HCT116 (cell line): Measurements from ENCODE around the gene TOMM22. TPM values are rescaled to one million over a fixed set of nuclear protein-coding genes. Genes with fewer than 3 reads are reported as not detected.
A peak's percentile ranks its signal among the peaks of the same experiment; 100 is the strongest.

Experiments
- ATAC-seq: fragments of 200-7000 bp; cut with Tn5 transposase; 2 replicates; pipeline ENCODE4 v1.9.1; 2020; ENCODE audit warnings: mild to moderate bottlenecking, moderate library complexity
- BruUV-seq: library from RNA; stranded (reverse); fragments of 400-500 nt; replicated peaks from 2 replicates; lab custom pipeline; 2021; lab: Mats Ljungman, UMichigan
- CTCF ChIA-PET: fragments of 300-600 bp; sonication (Branson Sonifier 250); formaldehyde crosslinking; loops from one replicate; lab custom pipeline; 2021; ENCODE audit warnings: antibody characterized with exemption; lab: Charles Lee
- POLR2A ChIA-PET: fragments of 300-600, 350-600 bp; sonication (Branson Sonifier 250); formaldehyde crosslinking; loops from one replicate; lab custom pipeline; 2021; ENCODE audit warnings: antibody characterized with exemption; lab: Charles Lee
- RAD21 ChIA-PET, 2 experiments: fragments of 300-600 bp; sonication (Branson Sonifier 250); formaldehyde crosslinking; loops; one replicate each; lab custom pipeline; 2023; ENCODE audit warnings: low total read pairs in 2 of 2; ENCODE audit not compliant: uncharacterized antibody in 2 of 2, unreplicated experiment in 2 of 2, low non-redundant PET in 1 of 2; lab: Charles Lee
- DNase-seq: peaks from one replicate; pipeline ENCODE4 v3.0.0-alpha.2; 2010; ENCODE audit warnings: low read depth, low spot score
- H2AFZ ChIP-seq: fragments of 200-600 bp; shearing (Covaris generic), sonication (generic); 2 replicates; pipeline ENCODE4 v1.6.1; 2017; ENCODE audit warnings: low read depth, mixed run types, mixed read lengths, antibody characterized with exemption, low read length; ENCODE audit not compliant: poor library complexity, severe bottlenecking
- H3K27ac ChIP-seq: 2 replicates; pipeline ENCODE4 v1.5.1; 2012; ENCODE audit warnings: low read depth, low read length
- H3K27me3 ChIP-seq: fragments of 200-600 bp; sonication (generic); 2 replicates; pipeline ENCODE4 v1.6.1; 2016; ENCODE audit warnings: mixed run types, low read length, mixed read lengths; ENCODE audit not compliant: insufficient read depth
- H3K36me3 ChIP-seq, 2 experiments: fragments of 200-500 bp in 1 of 2; fragments of 200-600 bp in 1 of 2; sonication (Bioruptor generic) in 1 of 2; sonication (generic) in 1 of 2; 2 replicates each; pipeline versions ENCODE4 v1.5.1 to v1.6.1; 2014 to 2016; ENCODE audit warnings: low read length in 2 of 2, inconsistent platforms in 1 of 2, mixed read lengths in 1 of 2, mixed run types in 1 of 2; ENCODE audit not compliant: insufficient read depth in 2 of 2, control insufficient read depth in 1 of 2
- H3K4me1 ChIP-seq, 2 experiments: fragments of 200-600 bp in 1 of 2; sonication (generic) in 1 of 2; 2 replicates each; pipeline versions ENCODE4 v1.5.1 to v1.6.1; 2012 to 2017; ENCODE audit warnings: low read length in 2 of 2, inconsistent platforms in 1 of 2, mild to moderate bottlenecking in 1 of 2, mixed read lengths in 1 of 2, mixed run types in 1 of 2, moderate library complexity in 1 of 2; ENCODE audit not compliant: insufficient read depth in 2 of 2, control insufficient read depth in 1 of 2
- H3K4me2 ChIP-seq: fragments of 200-600 bp; sonication (generic); 2 replicates; pipeline ENCODE4 v1.6.1; 2017; ENCODE audit warnings: mixed run types, low read length, mixed read lengths
- H3K4me3 ChIP-seq, 2 experiments: fragments of 200-600 bp in 1 of 2; sonication (generic) in 1 of 2; replicated peaks in 1 of 2; 2 replicates each; pipeline ENCODE4 v1.5.1; 2011 to 2016; ENCODE audit warnings: low read length in 2 of 2, control low read depth in 1 of 2, low read depth in 1 of 2, mild to moderate bottlenecking in 1 of 2, mixed read lengths in 1 of 2, mixed run types in 1 of 2
- H3K79me2 ChIP-seq: fragments of 200-600 bp; sonication (generic); 2 replicates; pipeline ENCODE4 v1.6.1; 2017; ENCODE audit warnings: mild to moderate bottlenecking, mixed run types, low read length, moderate library complexity, mixed read lengths; ENCODE audit not compliant: insufficient read depth
- H3K9ac ChIP-seq: fragments of 200-600 bp; sonication (generic); 2 replicates; pipeline ENCODE4 v1.6.1; 2016; ENCODE audit warnings: low read length, mixed read lengths
- H3K9me2 ChIP-seq: fragments of 200-600 bp; sonication (generic), shearing (Covaris generic); 2 replicates; pipeline ENCODE4 v1.6.1; 2017; ENCODE audit warnings: mixed run types, mild to moderate bottlenecking, moderate library complexity; ENCODE audit not compliant: insufficient read depth
- H3K9me3 ChIP-seq, 2 experiments: fragments of 200-500 bp in 1 of 2; fragments of 200-600 bp in 1 of 2; sonication (Bioruptor generic) in 1 of 2; sonication (generic) in 1 of 2; 2 replicates each; pipeline ENCODE4 v1.6.1; 2014 to 2017; ENCODE audit warnings: low read length in 2 of 2, mixed read lengths in 2 of 2, inconsistent platforms in 1 of 2, low read depth in 1 of 2, mild to moderate bottlenecking in 1 of 2, mixed run types in 1 of 2, moderate library complexity in 1 of 2; ENCODE audit not compliant: control insufficient read depth in 1 of 2, insufficient read depth in 1 of 2
- H4K20me1 ChIP-seq: fragments of 200-600 bp; sonication (generic), shearing (Covaris generic); 2 replicates; pipeline ENCODE4 v1.6.1; 2017; ENCODE audit warnings: mixed run types, mild to moderate bottlenecking, moderate library complexity; ENCODE audit not compliant: insufficient read depth
- ATF3 ChIP-seq: IDR thresholded peaks from 2 replicates; pipeline ENCODE4 v1.6.1; 2012
- EZH2 ChIP-seq: fragments of 200-600 bp; sonication (generic); IDR thresholded peaks from 2 replicates; pipeline ENCODE4 v1.6.1; 2017; ENCODE audit warnings: antibody characterized with exemption, mixed run types
- EZH2phosphoT487 ChIP-seq: fragments of 200-600 bp; IDR thresholded peaks from 2 replicates; pipeline ENCODE4 v1.6.1; 2018; ENCODE audit warnings: antibody characterized with exemption, borderline replicate concordance
- FOSL1 ChIP-seq: IDR thresholded peaks from 2 replicates; pipeline ENCODE4 v1.6.1; 2012; ENCODE audit warnings: low read depth
- JUND ChIP-seq: IDR thresholded peaks from 2 replicates; pipeline ENCODE4 v1.6.1; 2012
- POLR2A ChIP-seq: IDR thresholded peaks from 2 replicates; pipeline ENCODE4 v1.7.0; 2011; ENCODE audit warnings: borderline replicate concordance; ENCODE audit not compliant: insufficient read depth, insufficient read length; ENCODE audit errors: extremely low read depth
- POLR2AphosphoS5 ChIP-seq: IDR thresholded peaks from 2 replicates; pipeline ENCODE4 v1.6.1; 2011; ENCODE audit warnings: mild to moderate bottlenecking, low read depth, low read length, moderate library complexity
- RAD21 ChIP-seq: IDR thresholded peaks from 2 replicates; pipeline ENCODE4 v1.6.1; 2012; ENCODE audit warnings: low read depth, mild to moderate bottlenecking
- REST ChIP-seq: IDR thresholded peaks from 2 replicates; pipeline ENCODE4 v1.6.1; 2012; ENCODE audit warnings: low read depth
- SIN3A ChIP-seq: IDR thresholded peaks from 2 replicates; pipeline ENCODE4 v1.6.1; 2012; ENCODE audit warnings: low read depth
- SP1 ChIP-seq: IDR thresholded peaks from 2 replicates; pipeline ENCODE4 v1.6.1; 2012; ENCODE audit warnings: low read depth
- YY1 ChIP-seq: IDR thresholded peaks from 2 replicates; pipeline ENCODE4 v1.6.1; 2011; ENCODE audit warnings: low read length, low read depth, moderate library complexity, mild to moderate bottlenecking; ENCODE audit not compliant: insufficient replicate concordance; ENCODE audit errors: extremely low read depth
- ZFX ChIP-seq: fragments of 450-650 bp; IDR thresholded peaks from 2 replicates; pipeline ENCODE4 v1.6.1; 2017
- intact Hi-C: fragments of 100-400 bp; cut with micrococcal nuclease; formaldehyde crosslinking; loops from 2 replicates; pipeline ENCODE4 v1.10.0; 2022
- total RNA-seq: library from RNA; stranded (reverse); gene quantifications from one replicate; pipeline ENCODE4 v1.2.1, GENCODE V29; 2021; ENCODE audit not compliant: unreplicated experiment

TOMM22 gene
- total RNA-seq, 1 experiment from 2014 or later, result 136 TPM

GRCh38 chr22:38696606-38697424, 15.1 kb downstream of the TOMM22 start:
- POLR2A ChIA-PET, result interaction anchor here (1.3 to 4.0 kb wide), 3 partner anchors 9 to 14 kb away, joined by 3 to 26 read pairs (median 14); partner anchors contain the start of genes GTPBP1 and TOMM22
- H3K9me3 ChIP-seq, result no peaks in the 10 kb centered on the region

More at GRCh38 chr22:38696606-38697424, 15.1 kb downstream of the TOMM22 start:
- ChIA-PET RAD21 (no interaction called here), CTCF (interaction anchor here (1.2 to 1.6 kb wide), 3 partner anchors 15 to 644 kb away, joined by 3 to 10 read pairs (median 4); partner anchors contain the start of gene TOMM22)
- Histone ChIP-seq H3K27me3 (no peaks in the 10 kb centered on the region), H4K20me1 (no peaks in the 10 kb centered on the region), H3K27ac (peak overlapping the region; percentile 66), H3K4me1 (peaks cover 32 to 62% of the 10 kb centered on the region in 2 experiments), H3K9me2 (no peaks in the 10 kb centered on the region), H2AFZ (no peak overlapping the region), H3K4me2 (peak overlapping the region; percentile 95), H3K9ac (peak overlapping the region; percentile 50), H3K79me2 (peaks cover 85% of the 10 kb centered on the region)
- intact Hi-C loops, result no loop called here
- BruUV-seq, result no TSS peak
- ATAC-seq (no peak), DNase-seq (peak; percentile 68)
- TF ChIP-seq REST (no peak), FOSL1 (peak; percentile 80), POLR2AphosphoS5 (peak; percentile 29; the same call in 1 of the 2 replicates), RAD21 (no peak), POLR2A (no peak), EZH2 (no peak), SIN3A (peak; percentile 46; the same call in 1 of the 2 replicates), ATF3 (no peak), JUND (peak; percentile 62), SP1 (peak; percentile 21), YY1 (peak; percentile 85), EZH2phosphoT487 (no peak), ZFX (no peak)
- TF ChIP-seq, all 23 proteins: peak for 6
- H3K36me3 ChIP-seq, result peaks cover 2 to 18% of the 10 kb centered on the region in 2 experiments; a peak in 2 of 4 replicates
- peak overlapping the region; percentile 11 to 26; a peak in 3 of 4 replicates for H3K4me3 ChIP-seq
